ENCODE data around the gene KCNMA1. TPM values are rescaled to one million over a fixed set of nuclear protein-coding genes. Genes with fewer than 3 reads are reported as not detected.
A peak's percentile ranks its signal among the peaks of the same experiment; 100 is the strongest.

Gene KCNMA1
- polyA plus RNA-seq, 6 donors from 2014 or later = not detected

DNA sequence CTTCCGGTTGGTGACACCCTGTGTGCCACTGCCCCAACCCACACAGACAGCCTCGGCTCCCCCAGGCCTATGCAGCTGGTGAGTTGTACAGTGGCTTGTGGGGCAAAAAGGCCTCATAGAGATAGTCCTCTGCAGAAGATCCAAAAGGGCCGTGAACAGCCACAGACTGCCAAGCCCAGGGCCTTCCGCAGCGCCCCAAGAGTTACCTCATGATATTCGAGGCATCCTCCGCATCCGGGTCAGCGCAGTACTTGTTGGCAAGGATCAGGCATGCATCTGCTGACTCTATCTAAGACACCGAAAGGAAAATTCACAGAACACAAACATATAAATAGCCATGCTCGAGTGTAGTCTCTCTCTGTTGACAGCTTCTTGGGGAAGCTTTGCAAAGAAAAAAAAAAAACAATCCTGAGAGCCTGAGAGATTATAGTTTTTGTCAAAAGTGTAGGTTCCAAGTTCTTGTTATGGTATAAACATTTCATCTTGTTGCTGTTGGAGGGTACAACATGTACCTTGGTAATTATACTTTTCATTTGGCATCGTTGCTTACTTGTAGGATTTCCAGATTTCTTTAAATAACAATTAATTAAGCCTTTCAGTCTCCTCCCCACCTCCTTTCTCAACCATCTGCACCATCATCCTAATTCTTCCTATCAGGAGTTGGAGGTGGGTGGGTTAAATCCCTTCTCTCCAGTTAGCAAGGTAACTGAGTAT is 553.0 kb downstream of the KCNMA1 start:
- Mint-ChIP-seq H3K27ac (no peak overlapping the region), H3K4me3 (no peak overlapping the region), H3K4me1 (no peaks in the 10 kb centered on the region), H3K9me3 (no peaks in the 10 kb centered on the region), H3K27me3 (peaks cover 0 to 8% (median 0%) of the 10 kb centered on the region in 3 donors), H3K36me3 (no peaks in the 10 kb centered on the region)
- no peak for ATAC-seq (ENCODE audit: low read depth in 2 of 2)
- DNase-seq = no peak

DNA sequence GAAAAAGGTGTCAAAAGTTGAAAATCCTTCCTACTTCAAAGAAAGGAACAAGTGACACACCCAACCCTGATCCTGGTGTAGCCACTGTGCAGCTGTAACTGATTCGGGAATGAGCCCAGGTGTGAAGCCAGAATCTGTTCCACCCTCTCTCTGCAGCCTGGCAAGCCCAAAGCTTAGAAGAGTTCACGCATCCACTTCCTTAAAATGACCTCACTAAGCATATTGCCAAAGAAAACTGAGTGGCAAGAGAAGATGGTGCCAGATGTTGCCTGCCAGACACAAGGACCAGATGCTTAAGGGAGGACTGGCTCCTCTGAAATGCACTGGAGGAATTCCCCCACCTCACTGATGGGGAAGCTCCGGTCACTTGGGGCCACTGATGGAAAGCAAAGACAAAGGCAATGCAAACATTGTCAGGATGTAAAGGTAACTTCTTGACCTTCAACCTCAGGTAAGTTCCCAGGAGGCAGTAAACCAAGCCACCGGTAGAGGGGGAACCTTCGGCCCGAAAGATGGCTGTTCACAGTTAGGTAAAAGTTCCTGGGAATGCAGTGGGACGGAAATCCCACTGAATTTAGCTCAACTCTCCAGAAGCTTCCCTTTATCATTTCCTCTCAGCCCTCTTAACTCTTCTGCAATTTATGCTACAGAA is 554.9 kb downstream of the KCNMA1 start:
- no peaks in the 10 kb centered on the region for H3K4me1 Mint-ChIP-seq
- H3K27ac Mint-ChIP-seq = no peak overlapping the region
- H3K9me3 Mint-ChIP-seq = no peaks in the 10 kb centered on the region
- DNase-seq (no peak), ATAC-seq (ENCODE audit: low read depth in 2 of 2) (no peak)
- H3K36me3 Mint-ChIP-seq = no peaks in the 10 kb centered on the region
- H3K4me3 Mint-ChIP-seq = no peak overlapping the region
- H3K27me3 Mint-ChIP-seq = peaks cover 0 to 8% (median 5%) of the 10 kb centered on the region in 3 donors

DNA sequence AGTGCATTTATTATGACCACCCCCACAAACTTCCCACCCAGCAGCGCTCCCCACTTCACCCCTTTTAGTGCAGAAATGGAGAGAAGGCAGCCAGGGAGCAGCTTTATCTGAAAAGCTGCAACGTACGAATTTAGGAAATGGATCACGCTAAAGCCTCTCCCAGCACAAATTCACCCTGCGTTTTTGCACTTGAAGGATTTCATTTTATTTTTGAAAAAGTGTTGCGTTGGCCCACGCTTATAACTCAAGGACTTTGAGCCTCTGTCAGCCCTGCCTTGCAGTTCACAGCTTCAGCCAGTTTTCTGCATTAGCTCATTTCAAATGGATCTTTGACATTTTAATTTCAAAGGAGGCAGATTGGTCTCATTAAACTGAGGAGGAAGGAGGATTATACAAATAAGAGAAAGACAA is 556.1 kb downstream of the KCNMA1 start:
- Mint-ChIP-seq H3K9me3 (no peaks in the 10 kb centered on the region), H3K4me3 (no peak overlapping the region), H3K27me3 (peaks cover 0 to 5% (median 4%) of the 10 kb centered on the region in 3 donors), H3K36me3 (no peaks in the 10 kb centered on the region), H3K4me1 (no peaks in the 10 kb centered on the region), H3K27ac (no peak overlapping the region)
- ATAC-seq (ENCODE audit: low read depth in 2 of 2) = no peak
- no peak for DNase-seq

DNA sequence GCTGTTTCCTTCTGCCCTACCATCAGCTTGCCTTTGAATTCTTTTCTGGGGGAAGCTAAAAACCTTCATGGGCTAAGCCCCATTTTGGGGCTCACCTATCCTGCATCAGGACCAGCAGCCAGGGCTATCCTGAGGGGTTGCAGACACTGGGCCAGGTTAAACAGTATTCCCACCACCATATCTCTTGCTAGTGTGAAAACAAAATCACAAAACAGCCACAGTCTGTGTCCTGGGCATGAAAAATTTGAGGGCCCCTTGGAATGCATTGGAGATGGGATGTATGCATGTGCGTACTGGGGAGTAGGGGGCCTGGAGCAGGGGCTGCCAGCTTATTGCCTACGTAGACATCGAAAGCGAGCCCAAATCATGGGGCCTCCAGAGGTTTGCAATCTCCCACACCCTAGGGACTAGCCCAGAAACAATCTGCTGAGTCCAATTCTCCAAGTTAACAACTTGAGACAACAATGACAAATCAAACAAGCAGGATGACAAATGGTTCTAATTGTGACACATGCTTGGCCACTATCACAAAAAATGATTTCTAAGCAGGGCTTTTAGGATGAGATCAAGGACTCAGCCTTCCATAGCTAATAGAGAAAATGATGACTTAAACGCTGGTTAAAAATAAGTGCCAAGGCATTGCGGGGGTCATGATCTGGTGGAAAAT is 557.1 kb downstream of the KCNMA1 start:
- no peak for ATAC-seq (ENCODE audit: low read depth in 2 of 2)
- Mint-ChIP-seq H3K36me3 (no peaks in the 10 kb centered on the region), H3K9me3 (no peaks in the 10 kb centered on the region), H3K27me3 (peaks cover 0 to 5% (median 4%) of the 10 kb centered on the region in 3 donors), H3K4me3 (no peak overlapping the region), H3K27ac (no peak overlapping the region), H3K4me1 (no peaks in the 10 kb centered on the region)
- no peak for DNase-seq

DNA sequence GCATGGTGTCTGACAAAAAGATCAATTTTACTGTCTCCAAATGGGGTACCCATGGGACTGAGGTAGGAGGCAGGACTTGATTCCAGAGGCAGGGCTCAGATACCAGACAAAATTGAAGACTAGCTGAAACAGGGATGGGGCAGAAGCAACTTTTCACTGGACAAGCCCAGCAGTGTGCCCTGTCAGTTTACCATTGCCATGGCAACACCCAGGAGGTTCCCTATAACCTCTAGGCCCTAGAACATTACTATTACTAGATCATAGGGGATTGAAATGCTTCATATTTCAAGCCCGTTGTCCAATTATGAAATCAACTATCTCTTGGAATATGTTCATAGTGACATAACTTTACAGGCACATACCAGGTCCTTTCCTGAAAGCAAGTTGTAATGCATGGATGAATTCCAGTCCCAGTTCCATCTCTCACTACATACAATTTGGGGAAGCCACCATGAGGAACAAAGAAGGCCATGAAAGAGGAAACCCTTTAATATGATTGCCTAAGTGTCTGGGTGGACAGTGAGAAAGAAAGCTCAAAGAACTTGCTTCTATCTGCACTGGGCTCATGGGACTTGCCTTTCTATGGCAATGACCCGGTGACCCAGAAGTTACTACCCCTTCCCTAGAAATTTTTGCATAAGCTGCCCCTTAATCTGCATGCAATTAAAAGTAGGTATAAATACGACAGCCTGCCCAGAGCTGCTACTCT is 557.9 kb downstream of the KCNMA1 start:
- Mint-ChIP-seq H3K4me1 (no peaks in the 10 kb centered on the region), H3K27ac (no peak overlapping the region), H3K36me3 (no peaks in the 10 kb centered on the region), H3K9me3 (no peaks in the 10 kb centered on the region), H3K4me3 (no peak overlapping the region), H3K27me3 (peaks cover 0 to 5% (median 0%) of the 10 kb centered on the region in 3 donors)
- ATAC-seq (ENCODE audit: low read depth in 2 of 2) (no peak), DNase-seq (no peak)

DNA sequence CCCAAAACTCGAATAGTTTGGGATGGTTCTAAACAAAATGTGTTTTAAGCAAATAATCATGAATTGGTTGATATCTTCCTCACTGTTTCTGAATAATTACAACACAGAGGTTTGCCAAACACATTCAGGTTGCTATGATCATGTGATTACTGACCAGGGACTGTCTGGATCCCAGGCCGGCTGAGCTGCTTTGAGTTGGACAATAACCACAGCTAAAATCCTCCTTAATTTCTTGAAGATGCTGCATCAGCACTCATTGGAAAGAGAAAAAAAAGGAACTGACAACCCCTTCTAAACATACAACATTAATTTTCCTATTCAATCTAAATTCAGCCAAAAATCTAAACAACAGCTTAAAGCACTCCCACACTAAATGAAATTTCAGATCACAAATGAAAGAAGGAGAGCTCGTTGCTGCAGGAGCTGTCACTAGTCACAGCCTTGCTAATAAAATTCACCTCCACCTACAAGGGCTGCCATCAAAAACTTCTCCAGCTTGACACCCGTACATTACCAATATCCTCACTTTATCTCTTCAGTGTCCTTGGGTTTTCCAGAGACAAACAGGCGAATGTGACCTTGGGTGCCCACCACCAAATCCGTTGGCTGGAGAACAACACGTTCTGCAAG is 560.2 kb downstream of the KCNMA1 start:
- Mint-ChIP-seq H3K4me1 (no peaks in the 10 kb centered on the region), H3K9me3 (no peaks in the 10 kb centered on the region), H3K36me3 (no peaks in the 10 kb centered on the region), H3K27me3 (peaks cover 0 to 5% (median 0%) of the 10 kb centered on the region in 3 donors), H3K27ac (no peak overlapping the region), H3K4me3 (peak overlapping the region in 1 of 8 donors; percentile 3)
- DNase-seq (no peak), ATAC-seq (ENCODE audit: low read depth in 2 of 2) (no peak)

DNA sequence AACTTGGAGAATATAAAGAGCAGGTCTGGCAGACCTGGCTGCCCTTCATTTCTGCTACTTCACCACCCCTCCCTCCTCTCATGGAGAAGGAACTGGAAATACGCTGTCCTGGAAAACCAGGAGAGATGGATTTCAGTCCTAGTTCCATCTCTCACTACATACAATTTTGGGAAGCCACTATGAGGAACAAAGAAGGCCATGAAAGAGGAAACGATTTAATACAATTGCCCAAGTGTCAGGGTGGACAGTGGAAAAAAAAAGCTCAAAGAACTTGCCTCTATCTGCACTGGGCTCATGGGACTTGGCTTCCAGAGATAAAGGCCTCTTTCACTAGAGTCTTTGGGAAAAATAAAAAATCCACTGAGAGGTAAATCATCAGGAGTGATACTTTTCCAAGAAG is 561.7 kb downstream of the KCNMA1 start:
- ATAC-seq (ENCODE audit: low read depth in 2 of 2) (no peak), DNase-seq (no peak)
- Mint-ChIP-seq H3K27ac (no peak overlapping the region), H3K27me3 (peaks cover 0 to 5% (median 0%) of the 10 kb centered on the region in 3 donors), H3K9me3 (no peaks in the 10 kb centered on the region), H3K4me1 (no peaks in the 10 kb centered on the region), H3K4me3 (no peak overlapping the region), H3K36me3 (no peaks in the 10 kb centered on the region)

DNA sequence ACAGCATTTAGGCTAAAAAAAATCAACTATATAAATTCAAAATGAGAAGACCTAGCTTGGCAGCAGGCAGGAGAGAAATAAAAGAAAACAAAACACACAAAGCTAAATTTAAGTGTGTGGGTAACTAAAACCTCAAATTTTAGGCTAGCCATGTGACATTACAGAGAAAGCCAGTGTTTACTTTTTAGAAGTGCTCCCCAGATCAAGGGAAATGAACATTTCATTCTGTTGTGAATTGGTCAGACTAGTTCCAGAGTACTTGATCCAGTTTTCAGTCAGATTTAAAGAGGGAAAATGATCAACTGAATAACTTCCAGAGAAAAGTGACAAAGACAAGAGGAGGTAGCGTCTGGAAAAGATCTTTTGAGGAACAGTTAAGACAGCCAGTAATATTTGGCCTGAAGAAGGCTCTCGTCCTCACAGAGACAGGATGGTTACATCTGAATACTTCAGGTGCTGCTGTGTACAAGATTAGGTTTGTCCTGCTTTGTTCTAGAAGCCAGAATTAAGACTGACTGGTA is 563.4 kb downstream of the KCNMA1 start:
- no peaks in the 10 kb centered on the region for H3K9me3 Mint-ChIP-seq
- DNase-seq (no peak), ATAC-seq (ENCODE audit: low read depth in 2 of 2) (no peak)
- H3K4me3 Mint-ChIP-seq = no peak overlapping the region
- peaks cover 0 to 4% (median 0%) of the 10 kb centered on the region in 3 donors for H3K27me3 Mint-ChIP-seq
- no peaks in the 10 kb centered on the region for H3K4me1 Mint-ChIP-seq
- no peaks in the 10 kb centered on the region for H3K36me3 Mint-ChIP-seq
- no peak overlapping the region for H3K27ac Mint-ChIP-seq

DNA sequence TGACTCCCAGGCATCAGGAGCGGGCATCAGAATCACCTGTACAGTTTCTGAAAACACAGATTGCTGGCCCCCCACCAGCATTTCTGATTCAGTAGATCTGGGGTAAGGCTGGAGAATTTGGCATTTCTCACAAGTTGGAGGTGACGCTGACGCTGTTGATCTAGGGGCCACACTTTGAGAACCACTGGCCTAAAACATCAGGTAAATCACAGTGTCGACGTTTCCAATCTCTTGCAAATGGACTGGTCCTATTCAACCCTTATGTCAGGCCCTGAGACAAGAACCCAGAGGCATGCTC is 564.0 kb downstream of the KCNMA1 start:
- Mint-ChIP-seq H3K4me1 (no peaks in the 10 kb centered on the region), H3K36me3 (no peaks in the 10 kb centered on the region), H3K27ac (no peak overlapping the region), H3K27me3 (no peaks in the 10 kb centered on the region), H3K9me3 (no peaks in the 10 kb centered on the region), H3K4me3 (no peak overlapping the region)
- ATAC-seq (ENCODE audit: low read depth in 2 of 2) (no peak), DNase-seq (no peak)

DNA sequence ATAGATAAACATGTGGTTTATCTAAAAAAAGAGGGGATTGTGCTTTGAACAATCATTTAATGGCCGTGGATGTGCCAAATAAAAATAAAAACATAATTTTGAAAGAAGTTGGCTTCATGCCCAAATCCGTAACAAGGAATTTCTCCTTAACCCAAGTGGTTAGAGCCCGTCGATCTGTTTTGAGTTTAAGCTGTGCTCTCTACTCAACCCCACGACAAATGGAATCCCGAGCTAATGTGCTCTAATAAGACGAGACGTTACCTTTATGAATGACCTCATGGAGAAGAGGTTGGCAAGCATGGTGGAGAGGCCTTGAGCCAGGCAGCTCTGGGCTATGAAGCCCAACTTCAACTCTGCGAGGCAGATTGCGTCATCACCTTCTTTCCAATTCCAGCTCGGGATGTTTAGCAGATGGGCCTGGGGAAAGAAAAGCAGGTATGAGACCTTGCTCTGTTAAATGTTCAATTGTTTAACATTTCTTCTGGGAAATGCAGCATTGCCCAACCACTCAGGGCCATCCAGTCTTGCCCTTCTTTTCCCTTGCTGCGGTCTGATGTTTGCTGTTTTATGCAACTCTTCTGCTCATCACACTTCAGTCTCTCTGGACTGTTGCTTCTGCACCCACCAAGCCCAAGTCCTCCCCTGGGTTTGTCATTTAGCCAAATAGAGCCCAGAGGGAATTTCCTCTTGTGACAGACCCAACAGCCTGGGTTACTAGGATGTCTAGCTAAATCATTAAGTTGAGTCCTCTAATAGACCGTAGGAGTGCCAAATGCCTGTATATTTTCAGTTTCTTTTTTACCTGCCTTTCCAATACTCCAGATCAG is 564.6 kb downstream of the KCNMA1 start:
- ATAC-seq (ENCODE audit: low read depth in 2 of 2) (no peak), DNase-seq (no peak)
- no peak overlapping the region for H3K4me3 Mint-ChIP-seq
- no peaks in the 10 kb centered on the region for H3K9me3 Mint-ChIP-seq
- no peaks in the 10 kb centered on the region for H3K27me3 Mint-ChIP-seq
- H3K36me3 Mint-ChIP-seq = no peaks in the 10 kb centered on the region
- no peak overlapping the region for H3K27ac Mint-ChIP-seq
- H3K4me1 Mint-ChIP-seq = no peaks in the 10 kb centered on the region

DNA sequence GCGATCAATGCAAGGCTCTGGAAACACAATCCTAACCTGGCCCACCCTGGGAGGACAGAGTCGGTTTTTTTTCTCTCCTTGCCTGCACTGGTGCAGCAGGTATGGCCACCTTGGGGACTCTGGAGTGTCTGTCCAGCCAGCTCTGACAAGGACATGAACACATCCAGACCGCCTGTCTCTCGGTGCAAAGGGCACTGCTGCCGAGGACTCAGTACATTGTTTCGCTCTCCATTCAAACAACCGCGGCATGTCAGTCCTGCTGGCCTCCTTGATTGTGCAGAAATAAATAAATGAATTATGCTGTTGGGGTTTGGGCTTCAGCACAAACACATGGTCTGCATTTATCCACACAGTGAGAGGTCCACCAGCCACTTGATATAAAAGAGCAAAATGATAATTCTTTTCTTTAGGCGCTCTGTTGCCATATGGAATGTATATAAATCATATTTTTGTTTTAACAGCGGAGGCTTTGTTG is 565.2 kb downstream of the KCNMA1 start:
- no peak overlapping the region for H3K4me3 Mint-ChIP-seq
- H3K27ac Mint-ChIP-seq = no peak overlapping the region
- H3K27me3 Mint-ChIP-seq = peaks cover 0 to 2% (median 0%) of the 10 kb centered on the region in 3 donors
- no peaks in the 10 kb centered on the region for H3K9me3 Mint-ChIP-seq
- ATAC-seq (ENCODE audit: low read depth in 2 of 2) (no peak), DNase-seq (no peak)
- H3K36me3 Mint-ChIP-seq = no peaks in the 10 kb centered on the region
- H3K4me1 Mint-ChIP-seq = no peaks in the 10 kb centered on the region

DNA sequence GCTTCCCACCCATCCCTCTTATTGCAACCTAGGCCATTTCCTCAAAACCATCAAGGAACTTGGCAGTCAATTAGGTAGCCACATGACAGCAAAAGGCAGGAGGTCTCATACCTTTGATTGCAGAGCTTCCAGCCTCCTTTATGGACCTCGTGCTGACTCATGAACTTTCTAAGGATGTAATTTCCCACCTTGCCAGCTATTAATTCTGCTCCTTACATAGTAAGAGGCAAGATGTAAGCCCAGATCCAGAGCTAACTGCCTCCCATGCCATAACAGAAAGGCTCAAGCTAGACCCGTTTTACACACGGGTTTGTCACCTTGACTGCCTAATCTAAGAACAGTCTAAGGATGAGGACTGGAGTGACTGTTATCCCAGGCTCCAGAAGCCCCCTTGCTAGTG is 565.7 kb downstream of the KCNMA1 start:
- no peaks in the 10 kb centered on the region for H3K9me3 Mint-ChIP-seq

More for the DNA sequence above, 565.7 kb downstream of the KCNMA1 start:
- H3K27me3 Mint-ChIP-seq = peaks cover 0 to 5% (median 0%) of the 10 kb centered on the region in 3 donors
- H3K4me3 Mint-ChIP-seq = no peak overlapping the region
- ATAC-seq (ENCODE audit: low read depth in 2 of 2) (no peak), DNase-seq (no peak)
- no peaks in the 10 kb centered on the region for H3K36me3 Mint-ChIP-seq
- no peaks in the 10 kb centered on the region for H3K4me1 Mint-ChIP-seq
- no peak overlapping the region for H3K27ac Mint-ChIP-seq
